GM21360 (cell line): ENCODE data around the gene TCERG1L.

Experiments
- ATAC-seq: cut with Tn5 transposase; IDR thresholded peaks from one replicate; pipeline ENCODE4 v1.9.1; 2021; ENCODE audit warnings: mild to moderate bottlenecking, moderate library complexity; ENCODE audit not compliant: unreplicated experiment

The TCERG1L gene

DNA sequence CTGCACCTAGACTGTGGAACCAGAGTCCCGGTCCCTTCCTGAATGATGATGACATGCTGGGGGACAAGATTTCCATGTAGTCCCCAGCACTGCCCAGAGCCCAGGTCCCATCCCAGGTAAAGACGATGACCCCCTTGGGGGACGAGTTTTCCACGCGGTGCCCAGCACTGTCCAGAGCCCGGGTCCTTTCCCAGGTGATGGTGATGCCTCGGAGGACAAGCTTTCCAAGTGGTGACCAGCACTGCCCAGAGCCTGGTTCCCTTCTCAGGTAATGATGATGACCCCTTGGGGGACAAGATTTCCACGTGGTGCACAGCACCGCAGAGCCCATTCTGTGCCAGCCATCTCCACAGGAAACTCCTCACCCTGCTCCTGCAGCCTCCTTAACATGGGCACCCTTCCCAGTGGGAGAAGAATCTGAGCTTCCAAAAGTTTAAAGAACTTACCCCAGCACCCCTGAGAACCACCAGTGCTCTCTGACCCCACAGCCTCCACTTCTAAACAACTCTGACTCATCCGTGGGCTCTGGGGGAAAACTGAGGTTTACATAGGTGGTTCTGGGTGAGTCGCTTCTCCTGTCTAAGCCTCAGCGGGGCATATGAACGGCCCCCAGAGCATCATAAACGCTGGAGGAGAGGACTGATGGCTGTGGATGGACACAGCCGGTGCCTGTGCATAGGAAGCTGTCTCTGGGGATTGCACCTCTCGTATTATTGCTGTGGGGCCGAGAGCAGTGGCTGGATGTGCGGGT lies 233.2 kb downstream of the TCERG1L start:
- ATAC-seq, result no peak

DNA sequence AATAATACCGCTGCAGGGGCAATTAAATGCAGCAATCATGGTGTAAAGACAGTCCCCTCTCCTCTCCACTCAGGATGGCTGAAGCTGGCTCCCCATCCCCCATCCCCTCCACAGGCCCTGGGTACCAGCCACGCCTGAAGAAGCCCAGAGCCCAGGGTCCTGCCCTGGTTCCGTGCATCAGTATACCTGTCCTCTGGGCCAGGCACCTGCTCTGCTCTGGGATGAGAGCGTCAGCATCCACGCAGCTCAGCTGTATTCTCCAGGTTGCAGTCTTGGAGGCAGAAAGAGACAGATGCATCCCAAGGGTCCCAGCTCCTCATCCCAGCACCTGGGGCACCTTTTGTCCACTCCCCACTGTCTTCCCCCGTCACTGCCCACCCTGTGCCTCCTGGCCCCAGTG lies 233.8 kb downstream of the TCERG1L start:
- no peak for ATAC-seq

DNA sequence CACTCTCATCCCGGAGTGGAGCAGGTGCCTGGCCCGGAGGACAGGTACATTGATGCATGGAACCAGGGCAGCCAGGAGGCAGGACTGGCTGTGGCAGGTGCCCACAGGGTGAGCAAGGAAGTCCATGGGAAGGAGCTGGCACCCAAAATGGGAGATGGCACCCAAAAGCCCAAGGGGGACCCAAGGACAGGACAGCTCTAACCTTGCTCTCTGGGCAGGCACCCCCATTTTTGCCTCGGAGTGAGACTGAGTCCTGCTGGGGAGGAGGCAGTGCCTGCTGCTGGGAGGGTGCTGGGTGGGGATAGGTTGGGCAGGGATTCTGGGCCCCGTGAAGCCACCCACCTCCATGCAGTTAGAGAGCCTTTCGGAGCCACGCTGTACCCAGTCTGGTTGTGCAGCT lies 234.5 kb downstream of the TCERG1L start:
- ATAC-seq, result no peak

DNA sequence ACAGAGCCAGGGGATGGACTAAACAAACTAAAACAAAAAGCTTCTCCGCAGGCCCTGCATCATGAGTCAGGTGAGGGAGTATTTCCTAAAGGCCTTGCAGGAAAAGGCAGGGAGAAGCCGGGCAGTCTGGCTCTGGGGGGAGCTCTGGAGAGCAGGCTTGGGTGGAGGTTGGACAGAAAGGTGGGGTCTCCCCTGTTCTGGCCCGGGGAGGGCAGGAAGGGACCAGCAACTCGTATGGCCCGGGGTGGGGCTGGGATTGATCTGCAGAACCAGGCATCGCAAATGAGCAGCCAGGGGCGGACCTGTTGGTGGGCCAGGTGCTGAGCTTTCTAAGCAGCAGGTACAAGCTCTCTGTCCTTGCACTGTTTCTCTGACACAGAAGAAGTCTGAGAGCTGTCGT lies 235.2 kb downstream of the TCERG1L start:
- ATAC-seq, result no peak

DNA sequence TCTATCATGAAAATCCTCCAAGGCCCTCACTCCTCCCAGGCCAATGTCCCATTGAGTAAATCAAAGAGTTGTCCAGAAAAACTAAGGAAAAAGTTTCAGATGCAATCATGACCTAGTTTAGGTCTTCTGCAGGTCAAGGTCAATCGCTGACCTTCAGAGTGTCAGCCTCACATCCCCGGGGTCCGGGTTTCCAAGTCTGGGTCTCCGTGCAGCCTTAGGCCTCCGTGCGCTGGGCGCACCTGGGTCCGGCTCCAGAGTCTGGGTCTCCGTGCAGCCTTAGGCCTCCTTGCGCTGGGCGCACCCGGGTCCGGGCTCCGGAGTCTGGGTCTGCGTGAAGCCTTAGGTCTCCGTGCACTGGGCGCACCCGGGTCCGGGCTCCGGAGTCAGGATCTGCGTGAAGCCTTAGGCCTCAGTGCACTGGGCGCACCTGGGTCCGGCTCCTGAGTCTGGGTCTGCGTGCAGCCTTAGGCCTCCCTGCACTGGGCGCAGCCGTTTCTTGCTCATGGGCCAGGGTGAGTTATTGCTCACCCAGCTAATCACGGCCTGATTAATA lies 236.2 kb downstream of the TCERG1L start:
- ATAC-seq, result no peak

DNA sequence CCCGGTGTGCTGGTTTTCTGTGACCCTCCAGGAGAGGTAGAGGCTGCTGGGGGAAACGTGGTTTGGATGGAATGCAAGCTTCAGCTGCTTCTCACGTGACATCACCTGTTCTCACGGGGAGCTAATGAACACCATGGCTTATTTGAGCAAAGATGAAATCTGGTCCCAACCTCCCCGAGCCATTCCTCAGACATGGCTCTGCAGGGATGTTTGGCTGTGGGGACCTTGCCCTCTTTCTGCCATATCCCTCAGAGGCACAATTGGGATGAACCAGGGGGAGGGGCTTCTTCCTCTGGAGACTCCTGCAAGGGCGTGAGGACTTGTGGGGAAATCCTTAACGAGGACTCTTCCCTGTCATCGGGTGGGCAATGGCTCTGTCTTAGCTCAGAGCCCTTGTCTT lies 236.8 kb downstream of the TCERG1L start:
- no peak for ATAC-seq

DNA sequence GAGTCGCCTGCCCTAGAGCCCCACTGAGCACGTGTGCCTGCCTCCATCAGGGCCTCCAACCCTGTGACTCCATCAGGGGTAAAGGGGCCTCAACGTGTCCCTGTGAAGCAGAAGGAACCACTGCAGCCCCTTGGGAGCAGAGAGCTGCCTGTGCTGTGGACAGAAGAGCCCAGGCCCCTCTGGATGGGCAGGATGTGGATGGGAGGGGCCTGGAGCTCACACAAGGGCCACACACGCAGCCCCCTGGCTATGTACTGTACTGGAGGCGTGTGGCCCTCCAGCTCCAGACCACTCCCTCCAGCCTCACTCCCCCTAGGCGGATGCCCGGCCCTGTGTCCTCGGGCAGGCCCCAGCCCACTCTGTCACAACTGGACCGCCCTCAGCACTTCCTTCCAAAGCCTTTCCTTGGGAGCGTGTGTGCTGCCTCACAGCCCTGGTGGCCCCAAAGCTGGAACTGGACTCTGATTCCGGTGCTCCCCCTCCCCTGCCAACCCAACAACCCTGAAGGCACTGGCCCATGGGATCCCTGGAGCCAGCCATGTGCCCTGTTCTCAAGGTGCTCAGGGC lies 238.0 kb downstream of the TCERG1L start:
- no peak for ATAC-seq

DNA sequence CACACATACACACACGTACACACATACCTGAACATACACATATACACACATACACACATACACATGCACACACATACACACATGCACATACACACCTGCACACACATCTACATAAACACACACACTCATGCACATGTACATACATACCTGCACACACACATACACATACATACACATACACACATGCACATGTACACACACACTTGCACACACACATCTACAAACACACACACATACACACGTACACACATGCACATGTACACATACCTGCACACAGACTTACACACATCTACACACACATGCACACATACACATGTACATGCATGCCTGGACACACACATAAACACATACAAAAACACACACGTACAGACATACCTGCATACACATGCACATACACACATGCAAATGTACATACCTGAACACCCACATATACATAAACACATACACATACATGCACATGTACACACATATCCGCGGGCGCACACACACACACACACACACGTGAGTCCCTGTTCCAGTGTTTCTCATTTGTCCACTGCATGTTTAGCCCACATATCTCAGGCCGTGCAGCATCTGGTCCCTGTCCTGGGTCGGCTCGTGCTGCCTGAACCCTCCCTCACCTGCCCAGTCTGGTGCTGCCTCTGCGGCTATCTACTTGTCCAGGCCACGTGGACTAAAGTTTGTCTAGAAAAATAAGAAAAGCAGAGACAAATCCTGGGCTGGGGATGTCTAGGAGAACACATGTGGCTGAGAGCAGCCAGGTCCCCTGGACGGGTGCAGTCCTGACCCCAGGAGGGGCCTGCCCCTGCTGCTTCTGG lies 238.7 kb downstream of the TCERG1L start:
- ATAC-seq, result no peak

DNA sequence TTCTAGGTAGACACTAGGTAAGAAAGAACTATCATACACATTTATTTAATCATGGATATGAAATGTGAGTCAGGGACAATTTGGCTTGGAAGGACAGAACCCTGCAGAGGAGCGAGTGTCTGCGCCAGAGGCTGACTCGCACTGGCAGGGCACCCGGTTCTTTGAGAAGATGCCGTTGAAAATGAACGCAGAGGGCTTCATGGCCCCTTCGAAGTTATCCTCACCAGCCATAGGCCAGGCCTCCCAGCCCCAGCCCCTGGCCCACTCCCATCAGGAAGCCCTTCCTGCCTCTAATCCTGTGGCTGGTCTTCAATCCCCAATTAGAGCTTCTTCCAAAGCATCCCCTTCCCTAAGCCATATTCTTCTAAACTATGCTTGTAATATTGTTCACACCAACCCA lies 239.8 kb downstream of the TCERG1L start:
- ATAC-seq, result no peak

DNA sequence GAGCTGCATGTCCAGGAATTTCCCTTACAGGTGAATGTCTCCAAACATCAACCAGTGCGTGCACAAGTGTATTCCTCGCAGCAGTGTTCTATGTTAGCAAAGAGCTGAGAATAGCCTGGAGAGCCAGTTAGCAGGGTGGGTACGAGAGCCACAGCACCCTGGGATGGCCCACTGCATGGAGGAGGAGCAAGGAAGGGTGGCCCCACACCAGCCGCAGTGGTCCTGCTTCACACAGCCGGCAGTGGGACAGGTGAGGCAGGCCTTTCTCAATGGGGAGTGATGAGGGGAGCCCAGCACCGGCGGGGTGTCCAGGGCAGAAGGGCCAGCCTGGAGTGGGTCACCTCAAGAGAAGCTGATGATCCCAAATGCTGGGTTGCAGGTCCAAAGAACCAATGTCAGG lies 240.7 kb downstream of the TCERG1L start:
- ATAC-seq, result no peak

DNA sequence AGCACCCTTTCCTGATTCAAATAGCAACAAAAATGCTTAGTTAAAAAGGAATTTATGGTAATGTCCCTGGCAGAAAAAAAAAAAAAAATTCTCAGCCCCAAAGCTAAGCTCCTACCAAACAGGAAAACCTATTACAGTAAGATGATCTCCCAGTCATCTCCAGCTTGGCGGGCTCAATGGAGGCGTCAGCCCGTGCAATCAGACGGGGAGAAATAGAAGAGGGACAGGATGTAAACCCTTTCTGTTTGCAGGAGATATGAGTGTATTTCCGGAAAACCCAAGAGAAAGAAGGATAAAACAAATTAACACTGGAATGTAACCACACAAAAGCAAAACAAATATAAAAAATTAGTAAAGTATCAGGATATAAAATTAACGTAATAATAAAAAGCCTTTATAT lies 242.8 kb downstream of the TCERG1L start:
- no peak for ATAC-seq

DNA sequence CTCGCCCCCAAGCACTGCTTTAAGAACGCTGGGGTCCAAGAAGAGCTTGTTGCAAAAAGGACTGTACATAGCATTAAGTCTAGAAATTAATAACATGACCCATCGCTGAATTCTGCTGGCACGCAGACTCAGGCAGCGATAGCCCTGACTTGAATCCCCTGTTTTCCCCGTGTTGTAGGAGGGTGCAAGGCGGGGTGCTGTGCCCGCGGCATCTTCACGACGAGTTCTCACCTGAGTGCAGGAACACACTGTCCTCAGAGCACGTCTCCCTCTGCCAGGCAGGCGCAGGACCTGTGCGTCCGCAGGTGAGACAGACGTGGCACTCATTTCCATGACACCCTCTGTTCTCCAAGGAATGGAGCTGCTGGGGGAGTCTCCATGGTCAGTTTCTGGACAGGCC lies 243.2 kb downstream of the TCERG1L start:
- ATAC-seq, result no peak

DNA sequence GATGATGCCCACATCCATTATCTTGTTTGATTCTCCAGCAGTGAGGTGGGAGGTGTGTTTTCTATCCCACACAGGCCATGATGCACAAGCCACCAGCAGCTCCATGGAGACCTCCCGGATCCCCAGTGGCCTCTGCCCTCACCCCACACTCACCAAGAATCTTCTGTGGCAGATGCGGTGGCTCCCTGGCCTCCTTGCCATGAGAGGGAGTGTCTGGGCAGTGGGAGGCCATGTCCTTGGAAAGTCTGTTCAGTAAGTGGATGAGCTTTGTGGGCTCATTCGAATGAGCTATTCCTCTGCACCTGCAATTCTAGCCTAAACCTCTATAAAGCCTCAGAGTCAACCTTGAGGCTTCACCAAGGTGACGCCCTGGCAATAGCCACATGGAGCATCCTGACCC lies 243.8 kb downstream of the TCERG1L start:
- ATAC-seq, result no peak

DNA sequence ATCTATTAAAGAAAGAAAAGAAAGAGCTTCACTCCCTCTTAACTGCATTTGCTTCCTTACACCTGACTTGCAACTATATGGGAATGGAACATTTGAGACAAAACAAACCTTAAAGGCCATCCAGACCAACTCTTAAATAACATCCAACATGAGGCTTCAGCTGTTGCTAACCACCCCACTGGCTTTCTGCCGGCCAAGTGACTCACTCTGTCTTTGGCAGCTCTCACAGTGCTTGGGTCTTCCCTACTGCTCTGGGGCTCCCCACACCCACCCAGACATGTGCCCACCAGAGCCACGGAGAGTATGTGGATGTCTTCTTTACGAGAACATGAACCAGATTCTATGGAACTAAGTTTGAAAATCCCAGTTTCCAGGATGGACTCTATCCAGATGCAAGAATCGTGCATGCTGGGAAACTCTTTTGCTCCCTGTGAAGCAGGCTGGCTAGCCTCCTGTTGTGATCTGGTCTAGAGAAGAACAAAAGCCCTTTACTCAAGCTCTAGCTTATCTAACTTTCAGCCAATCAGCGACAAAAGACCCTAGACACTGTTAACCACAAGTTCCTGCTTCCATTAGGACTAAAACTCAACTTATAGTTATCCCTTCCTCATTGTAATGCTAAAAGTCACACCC lies 245.7 kb downstream of the TCERG1L start:
- no peak for ATAC-seq

DNA sequence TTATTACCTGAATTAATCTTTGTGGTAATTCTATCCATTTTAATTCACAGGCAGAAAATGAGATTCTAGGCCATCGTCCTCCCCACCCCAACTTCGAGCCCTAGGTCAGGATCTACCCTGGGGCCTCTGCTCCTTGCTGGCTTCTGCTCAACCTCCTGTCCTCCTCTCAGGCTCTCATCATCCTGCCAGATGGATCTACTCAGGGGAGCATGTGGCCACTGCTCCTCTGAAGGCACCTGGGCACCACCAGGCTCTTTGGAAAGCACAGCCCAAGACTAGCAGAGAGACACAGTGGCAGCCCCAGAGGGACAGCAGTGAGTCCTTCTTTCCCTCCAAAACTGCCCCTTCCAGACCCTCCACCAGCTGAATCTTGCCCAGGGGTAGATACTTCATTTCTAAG lies 248.2 kb downstream of the TCERG1L start:
- no peak for ATAC-seq

DNA sequence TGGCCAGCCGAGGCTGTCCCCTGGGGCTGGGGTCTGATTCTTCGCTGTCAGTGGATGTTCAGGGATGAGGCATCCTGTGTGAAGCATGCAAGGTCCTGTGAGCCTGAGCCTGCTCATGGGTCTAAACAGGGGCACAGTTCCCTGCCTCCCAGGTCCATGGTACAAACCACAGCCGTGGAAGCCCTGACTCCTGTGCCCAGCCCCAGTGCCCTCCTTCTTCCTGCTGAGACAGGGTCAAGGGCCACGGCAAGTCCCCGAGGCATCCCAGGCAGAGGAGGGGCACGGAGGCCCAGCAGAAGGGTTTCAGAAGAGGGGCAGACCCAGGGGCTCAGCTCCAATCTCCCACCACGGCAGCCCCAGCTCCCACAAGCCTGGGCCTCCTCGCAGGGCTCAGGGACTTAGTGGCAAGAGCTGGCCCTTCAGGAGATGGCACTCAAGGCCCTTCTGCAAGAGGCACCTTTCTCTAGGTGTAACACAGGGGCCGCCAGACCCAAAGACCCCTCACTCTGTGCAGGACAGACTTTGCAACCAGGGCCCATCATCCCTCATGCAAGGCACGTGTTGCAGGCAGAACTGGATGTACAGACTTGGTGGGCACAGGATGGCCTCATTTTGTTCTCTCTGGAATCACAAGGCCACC lies 248.8 kb downstream of the TCERG1L start:
- ATAC-seq, result no peak

DNA sequence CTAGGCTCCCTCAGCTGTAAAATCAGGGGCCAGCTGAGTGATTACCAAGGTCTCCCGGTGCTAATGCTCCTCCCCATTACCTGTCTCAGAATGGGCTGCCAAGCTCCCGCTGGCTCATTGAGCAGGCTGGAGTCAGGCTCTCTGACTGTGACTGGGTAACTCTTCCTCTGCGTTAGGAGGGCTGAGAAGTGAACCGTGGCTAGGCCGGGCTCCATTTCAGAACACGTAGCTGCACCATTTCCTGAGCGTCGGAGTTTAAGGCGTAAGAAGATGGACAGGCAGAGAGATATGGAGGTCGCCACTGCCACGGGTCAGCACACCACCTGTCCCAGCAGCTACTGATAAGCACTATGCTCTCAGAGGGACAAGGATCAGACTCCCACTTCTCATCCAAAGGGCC lies 250.3 kb downstream of the TCERG1L start:
- ATAC-seq, result no peak

DNA sequence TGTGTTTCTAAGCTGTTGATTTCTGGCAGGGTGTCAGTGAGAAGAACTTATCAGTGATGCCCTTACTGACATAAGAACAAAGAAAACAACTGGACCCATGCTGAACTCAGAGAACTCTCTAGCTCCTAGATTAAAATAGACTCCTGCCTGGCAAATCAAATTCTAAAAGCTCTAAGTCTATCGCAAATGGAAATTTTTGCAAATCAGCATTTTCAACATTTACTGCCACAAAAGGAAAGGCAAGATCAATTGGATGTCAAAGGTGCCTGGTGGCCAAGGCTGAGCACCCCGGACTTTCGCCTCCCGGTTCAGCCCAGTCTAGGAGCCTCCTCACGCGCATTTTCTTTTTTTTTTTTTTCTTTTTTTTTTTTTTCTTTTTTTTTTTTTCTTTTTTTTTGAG lies 251.6 kb downstream of the TCERG1L start:
- no peak for ATAC-seq

DNA sequence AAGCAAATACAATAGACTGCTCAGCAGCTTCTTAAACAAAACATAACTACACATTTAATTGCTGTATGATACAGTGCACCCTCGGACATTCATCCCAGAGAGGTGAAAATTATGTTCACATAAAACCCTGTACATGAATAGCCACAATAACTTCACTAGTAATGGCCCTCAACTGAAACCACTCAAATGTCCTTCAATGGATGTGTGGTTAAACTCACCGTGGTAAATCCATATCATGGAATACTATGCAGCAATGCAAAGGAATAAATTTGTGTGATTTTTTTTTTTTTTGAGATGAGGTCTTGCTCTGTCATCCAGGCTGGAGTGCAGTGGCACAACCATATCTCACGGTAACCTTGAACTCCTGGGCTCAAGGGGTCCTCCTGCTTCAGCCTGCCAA lies 252.7 kb downstream of the TCERG1L start:
- no peak for ATAC-seq

DNA sequence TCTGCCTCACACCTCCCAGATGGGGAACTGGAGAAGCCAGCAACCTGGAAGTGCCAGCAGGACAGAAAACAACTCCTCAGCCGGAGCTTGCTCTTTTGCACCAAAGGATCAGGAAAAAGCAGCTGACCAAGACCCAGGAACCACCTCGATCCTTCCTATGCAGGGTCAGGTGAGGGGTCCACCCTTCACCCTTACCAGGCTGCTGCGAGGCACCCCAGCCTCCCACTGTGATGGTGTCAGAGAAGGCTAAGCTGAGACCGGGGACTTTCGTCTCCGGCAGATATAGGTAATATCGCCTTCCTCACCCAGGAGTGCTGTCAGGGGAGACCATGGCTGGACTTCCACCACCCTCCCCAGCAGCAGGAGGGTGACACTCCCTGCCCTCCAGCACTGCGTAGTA lies 254.7 kb downstream of the TCERG1L start:
- ATAC-seq, result no peak

DNA sequence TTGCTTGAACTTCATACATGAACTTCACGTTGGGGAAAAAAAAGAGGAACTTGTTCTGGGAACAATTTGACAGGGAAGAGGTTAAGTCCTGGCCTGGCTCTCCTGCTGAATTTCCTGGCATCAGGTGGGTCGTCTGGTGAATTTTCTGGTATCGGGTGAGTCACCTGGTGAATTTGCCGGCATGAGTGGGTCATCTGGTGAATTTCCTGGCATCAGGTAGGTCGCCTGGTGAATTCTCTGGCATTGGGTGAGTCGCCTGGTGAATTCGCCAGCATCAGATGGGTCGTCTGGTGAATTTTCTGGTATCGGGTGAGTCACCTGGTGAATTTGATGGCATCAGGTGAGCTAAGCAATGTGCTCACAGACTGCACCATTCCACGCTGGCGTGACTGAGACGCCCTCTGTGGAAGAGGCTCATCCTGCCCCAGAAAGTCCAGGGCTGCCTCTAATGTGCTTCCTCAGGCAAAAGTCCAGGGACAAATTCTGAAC lies 255.4 kb downstream of the TCERG1L start:
- ATAC-seq, result no peak
